Left renal pelvis (tissue), 4 donors: ENCODE data around the gene SCCPDH. TPM values are rescaled to one million over a fixed set of nuclear protein-coding genes. Genes with fewer than 3 reads are reported as not detected.

ENCODE experiments used
- DNase-seq, 4 donors: peaks; one replicate each; pipeline ENCODE4 v3.0.0-alpha.2; 2013; ENCODE audit warnings: low read depth in 4 of 4, low spot score in 3 of 4
- polyA plus RNA-seq, 4 donors: library from polyadenylated mRNA; unstranded; fragments of 120-200 nt; gene quantifications; one replicate each; pipeline ENCODE4 v1.2.1, GENCODE V29; 2013; ENCODE audit not compliant: insufficient read length in 4 of 4

The SCCPDH gene
- polyA plus RNA-seq, 4 donors, result 40.2 to 62.6 (median 55.5) TPM

DNA sequence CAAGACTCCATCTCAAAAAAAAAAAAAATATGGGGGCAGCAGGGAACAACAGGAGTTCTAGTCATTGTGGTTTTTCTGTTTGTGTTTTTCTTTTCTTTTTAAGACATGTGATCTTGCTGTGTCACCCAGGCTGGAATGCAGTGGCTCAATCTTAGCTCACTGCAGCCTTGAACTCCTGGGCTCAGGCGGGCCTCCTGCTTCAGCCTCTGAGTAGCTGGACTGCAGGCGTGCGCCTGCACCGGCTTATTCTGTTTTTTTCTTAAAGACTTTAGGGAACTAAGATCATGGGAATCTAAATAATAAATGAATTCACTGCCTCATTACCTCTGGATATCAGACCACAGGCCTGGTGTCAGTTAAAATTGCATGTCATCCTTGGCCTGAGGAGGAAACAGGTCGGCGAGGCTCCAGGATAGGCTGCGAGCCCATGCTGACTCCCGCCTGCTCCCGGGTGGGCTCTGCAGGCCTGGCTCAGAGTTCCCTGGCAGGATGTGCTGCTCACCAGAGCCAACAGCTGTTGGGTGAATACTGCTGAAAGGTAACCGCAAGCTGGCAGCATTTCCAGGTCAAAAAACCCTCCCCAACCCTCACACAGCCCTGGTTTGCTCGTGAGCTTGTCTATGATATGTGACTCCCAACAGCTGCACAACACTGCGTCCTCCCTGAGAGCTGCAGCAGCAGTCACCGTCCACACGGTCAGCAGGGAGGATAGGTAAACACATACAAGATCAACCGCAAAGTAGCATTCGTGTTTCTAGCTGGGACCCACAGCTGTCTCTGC lies 58.1 kb downstream of the SCCPDH start:
- peak in 1 of 4 donors; percentile 47 for DNase-seq

DNA sequence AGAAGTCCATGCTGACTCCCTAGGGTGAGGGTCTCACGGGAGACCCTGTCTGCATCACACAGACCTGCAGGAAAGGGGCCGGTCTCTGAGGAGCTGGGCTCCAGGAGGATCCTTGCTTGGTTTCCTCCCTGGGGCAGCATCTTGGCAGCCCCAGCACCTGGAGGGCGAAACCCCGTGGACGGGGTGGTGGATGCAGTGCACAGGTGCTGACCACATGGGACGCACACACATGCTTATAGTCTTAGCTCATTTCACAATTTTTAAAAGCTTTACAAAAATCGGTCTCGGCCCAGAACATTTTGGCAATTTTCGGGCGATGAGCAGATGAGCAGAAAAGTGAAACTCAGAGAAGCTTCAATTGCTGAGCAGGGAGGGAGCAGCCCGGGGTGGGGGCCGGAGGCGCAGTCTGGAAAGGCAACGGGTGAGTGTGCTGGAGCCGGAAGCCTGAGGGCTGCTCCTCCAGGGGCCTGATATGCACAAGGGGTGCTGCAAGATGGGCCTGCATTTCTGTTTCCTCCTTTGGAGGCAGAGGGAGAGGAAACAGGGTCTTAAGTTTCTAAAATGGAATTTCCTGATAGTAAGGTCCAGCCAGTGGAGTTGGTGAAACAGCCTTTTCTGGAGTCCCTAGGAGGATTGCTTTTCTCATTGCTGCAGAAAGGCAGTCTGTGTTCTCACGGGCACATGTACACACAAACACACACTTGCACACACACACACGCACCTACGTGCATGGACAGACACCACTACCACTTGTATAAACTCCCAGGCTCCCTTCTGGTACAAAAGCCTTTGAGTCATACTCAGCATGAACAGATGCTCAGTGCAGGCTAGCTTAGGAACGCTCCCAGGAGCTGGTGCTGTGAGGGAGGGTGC lies 60.6 kb downstream of the SCCPDH start:
- no peak for DNase-seq

DNA sequence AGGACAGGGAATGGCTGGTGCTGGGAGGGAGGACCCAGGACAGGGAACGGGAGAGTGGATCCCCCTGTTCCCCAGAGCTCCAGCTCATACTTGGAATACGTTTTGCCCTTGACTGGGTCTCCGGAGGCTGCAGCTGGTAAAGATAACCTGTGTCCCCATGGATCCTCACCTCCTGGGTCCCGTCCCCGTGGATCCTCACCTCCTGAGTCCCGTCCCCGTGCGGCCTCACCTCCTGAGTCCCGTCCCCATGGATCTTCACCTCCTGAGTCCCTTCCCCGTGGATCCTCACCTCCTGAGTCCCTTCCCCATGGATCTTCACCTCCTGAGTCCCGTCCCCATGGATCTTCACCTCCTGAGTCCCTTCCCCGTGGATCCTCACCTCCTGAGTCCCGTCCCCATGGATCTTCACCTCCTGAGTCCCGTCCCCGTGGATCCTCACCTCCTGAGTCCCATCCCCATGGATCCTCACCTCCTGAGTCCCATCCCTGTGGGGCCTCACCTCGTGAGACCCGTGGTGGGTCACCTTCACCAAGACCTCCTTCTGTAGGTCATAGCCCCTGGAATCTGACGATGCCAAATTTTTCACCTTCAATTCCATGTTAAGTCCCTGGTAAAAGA lies 61.4 kb downstream of the SCCPDH start:
- DNase-seq, result no peak

DNA sequence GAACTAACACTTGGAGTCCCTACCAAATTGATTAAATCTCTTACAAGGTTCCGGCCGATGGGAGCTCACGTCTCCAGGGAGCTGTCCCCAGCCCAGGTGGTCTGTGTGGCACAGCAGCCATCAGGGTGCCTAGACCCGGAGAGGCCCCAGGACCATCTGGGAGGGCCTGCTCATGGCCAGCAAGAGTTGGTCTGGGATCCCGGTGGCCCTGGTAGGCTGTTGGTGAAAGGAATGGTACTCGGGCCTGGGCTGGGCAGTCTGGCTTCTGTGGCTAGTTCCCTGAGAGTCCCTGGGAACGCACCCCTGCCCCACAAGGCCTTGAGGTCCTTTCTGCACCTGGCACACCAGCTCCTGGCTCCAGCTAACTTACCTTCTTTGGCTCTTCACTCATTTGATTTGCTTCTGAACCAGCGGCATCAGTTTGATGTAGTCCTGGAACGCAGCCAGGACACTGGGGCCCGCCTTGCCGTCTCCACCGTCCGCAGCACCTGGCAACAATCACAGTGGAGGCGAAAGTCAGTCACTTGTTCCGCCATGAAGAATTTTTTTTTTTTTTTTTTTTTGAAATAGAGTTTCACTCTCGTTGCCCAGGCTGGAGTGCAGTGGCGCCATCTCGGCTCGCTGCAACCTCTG lies 62.5 kb downstream of the SCCPDH start:
- no peak for DNase-seq

DNA sequence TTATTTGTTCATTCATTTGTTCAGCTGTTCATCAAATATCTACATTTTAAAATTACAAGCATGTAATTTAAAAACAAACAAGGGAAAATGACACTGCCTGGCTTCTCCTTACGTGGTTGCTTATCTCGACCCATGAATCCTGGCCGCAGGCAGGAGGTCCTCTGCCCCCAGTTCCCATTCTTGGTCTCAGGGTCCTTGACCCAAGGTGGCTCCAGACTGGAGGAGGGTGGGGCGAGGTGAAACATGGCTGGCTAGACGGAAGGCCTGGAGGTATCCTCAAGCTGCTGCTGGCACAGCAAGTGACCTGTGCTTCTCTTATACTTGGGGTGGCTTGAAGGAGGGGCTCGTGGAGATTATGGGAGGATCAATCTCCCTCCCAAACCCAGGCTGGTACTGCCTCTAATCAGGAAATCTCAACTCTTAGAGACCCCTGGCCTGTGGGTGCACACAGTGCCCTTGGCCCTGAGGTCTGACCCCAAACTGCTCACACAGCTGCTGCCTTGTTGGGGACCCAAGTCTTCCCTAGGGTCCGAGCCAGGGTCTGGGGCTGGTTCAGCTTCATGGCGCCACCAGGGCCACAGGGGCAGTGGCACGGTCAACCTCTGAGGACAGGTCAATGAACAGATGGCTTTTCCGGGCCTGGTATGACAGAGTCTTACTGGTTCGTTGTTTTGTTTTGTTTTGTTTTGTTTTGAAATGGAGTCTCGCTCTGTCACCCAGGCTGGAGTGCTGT lies 63.7 kb downstream of the SCCPDH start:
- no peak for DNase-seq

DNA sequence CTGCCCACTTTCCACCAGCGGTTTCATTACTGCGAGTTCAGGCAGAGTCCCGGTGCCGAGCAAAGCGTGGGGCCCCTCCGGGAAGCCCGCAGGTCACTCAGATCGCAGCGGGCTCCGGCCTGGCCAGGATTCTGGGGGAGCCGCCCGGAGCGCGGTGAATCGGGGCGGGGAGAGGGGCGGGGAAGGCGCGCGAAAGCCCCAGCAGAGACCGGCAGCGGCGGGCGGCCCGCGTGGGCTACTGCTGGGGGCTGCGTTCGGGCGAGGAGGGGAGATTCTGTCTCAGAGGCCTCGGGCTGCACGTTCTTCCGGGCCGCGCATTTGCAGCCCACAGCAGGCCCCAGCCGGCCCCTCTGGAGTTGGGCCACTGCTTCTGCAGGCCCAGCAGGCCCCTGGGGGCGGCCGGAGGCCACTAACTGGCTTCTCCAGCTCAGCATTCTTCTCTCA lies 64.7 kb downstream of the SCCPDH start:
- DNase-seq, result no peak

DNA sequence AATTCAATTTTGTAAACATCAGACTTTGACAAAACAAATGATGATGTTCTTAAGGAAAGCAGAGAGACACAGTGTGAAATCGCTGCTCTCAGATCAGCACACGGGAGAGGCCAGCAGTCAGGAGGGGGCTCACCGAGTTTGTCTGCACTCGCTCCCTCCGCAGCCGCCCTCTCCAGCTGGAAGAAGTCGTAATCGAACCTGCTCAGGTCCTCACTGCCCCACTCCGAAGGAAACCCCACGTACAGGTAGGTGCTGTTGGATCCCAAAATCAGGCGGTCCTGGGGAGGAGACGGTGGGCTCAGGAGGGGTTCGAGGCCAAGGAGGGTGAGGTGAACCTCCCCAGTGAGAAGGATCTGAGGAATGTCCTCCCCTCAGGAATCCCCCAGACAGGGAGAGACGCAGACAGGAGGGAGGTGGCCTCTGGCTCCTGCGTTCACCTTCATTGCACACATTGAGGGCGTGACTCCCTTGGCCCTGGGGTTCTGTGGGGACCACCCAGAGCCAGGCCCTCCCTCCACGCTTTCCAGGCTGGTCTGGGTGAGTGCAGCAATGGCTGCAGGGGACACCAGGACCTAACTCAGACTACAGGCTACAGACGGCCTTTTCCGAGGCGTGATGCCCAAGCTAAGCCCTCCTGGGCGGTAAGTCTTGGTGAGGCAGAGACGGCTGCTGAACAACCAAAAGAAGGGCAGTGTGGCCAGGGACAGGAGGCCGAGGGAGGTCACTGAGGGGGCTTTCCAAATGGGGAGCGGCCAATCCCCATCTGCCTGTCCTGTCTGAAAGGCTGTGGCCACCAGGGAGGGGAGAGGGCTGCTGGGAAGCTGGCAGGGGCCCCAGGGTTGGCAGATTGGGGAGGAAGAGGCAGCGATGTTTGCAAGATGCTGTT lies 65.5 kb downstream of the SCCPDH start:
- no peak for DNase-seq

DNA sequence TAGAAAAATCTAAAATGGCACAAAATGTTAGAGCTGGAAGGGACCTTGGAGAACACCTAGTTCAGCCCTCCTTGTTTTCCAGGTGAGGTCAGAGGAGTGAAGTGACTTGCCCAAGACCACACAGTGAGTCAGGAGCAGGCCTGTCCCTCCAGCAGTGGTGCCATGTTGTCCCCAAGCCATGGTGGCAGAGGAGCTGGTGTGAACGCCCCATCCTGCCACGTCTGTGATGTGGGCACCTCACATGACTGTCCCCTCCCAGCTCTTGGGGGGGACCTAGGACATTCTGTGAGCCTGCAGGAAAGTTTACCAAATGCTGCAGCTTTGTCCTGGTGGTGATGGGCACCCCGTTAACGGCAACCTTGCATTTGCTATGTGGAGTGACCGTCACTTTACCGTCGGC lies 66.2 kb downstream of the SCCPDH start:
- no peak for DNase-seq

DNA sequence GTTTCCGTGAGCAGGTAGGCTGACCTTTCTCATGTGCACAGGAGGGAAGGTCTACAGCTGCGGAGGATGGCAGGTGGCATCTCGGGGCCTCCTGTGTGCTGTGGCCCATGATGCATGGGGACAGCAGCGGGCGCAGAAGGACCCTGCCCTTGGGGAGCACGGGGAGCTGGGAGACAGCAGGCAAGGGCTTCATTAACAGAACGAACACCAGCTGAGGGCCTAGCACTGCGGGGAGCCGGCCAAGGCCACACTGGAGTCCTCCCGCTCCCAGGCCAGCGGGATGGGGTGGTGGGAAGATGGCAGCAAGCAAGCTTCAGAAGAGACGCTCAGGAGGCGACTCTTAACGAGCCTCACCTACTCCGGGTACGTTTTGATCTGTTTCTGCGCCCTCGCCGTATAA lies 66.6 kb downstream of the SCCPDH start:
- DNase-seq, result no peak

DNA sequence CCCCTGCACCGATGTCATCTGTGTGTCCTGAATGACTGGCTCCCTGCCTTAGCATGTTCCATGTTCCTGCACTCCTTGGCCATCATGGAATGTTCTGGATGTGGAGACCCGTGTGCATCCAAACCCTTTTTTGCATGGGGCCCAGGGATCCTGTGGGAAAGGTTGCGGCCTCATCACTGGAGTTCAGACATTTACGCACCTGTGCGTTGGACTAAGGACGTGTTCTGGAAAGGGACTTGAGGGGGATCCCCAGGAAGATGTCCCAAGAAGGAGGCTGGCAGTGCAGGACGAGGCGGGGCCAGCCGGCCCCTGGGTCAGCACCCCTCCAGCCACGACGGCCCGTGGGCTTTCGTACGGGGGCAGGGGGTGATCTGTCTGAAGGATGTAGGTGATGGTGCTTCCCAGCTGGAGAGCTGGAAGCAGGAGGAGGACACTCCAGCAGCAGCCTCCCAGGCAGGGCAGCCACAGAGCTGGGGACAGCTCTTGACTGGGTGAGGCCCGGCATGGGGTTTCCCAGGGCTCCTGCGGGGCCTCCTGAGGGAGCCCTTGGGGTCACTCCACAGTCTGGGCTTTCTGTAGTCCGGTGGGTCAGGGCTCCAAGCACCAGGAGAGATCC lies 67.2 kb downstream of the SCCPDH start:
- DNase-seq, result no peak

DNA sequence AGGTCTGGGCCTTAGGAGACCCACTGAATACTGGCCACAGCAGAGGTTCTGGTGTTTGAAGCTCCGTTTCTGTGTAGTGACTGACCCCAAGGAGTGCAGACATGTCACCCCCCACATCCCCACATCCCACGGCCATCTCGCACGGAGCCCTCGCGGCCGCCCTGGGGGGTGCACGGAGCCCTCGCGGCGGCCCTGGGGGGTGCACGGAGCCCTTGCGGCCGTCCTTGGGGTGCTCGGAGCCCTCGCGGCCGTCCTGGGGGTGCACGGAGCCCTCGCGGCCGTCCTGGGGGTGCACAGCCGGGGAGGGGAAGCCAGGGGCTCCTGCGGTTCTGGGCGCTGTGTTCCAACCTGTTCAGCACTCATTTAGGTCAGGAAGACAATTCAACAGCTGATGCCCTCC lies 68.4 kb downstream of the SCCPDH start:
- DNase-seq, result no peak

DNA sequence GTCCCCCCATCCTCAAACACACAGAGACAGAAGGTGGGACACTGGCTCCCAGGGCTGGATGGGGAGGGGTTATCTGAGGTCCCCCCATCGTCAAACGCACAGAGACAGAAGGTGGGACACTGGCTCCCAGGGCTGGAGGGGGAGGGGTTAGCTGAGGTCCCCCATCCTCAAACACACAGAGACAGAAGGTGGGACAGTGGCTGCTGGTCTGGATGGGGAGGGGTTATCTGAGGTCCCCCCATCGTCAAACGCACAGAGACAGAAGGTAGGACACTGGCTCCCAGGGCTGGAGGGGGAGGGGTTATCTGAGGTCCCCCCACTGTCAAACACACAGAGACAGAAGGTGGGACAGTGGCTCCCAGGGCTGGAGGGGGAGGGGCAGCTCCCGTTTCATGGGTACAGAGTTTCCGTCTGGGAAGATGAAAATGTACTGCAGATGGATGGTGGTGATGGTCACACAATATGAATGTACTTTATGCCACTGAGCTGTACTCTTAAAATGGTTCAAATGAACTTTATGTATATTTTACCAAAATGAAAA lies 69.2 kb downstream of the SCCPDH start:
- DNase-seq, result no peak

DNA sequence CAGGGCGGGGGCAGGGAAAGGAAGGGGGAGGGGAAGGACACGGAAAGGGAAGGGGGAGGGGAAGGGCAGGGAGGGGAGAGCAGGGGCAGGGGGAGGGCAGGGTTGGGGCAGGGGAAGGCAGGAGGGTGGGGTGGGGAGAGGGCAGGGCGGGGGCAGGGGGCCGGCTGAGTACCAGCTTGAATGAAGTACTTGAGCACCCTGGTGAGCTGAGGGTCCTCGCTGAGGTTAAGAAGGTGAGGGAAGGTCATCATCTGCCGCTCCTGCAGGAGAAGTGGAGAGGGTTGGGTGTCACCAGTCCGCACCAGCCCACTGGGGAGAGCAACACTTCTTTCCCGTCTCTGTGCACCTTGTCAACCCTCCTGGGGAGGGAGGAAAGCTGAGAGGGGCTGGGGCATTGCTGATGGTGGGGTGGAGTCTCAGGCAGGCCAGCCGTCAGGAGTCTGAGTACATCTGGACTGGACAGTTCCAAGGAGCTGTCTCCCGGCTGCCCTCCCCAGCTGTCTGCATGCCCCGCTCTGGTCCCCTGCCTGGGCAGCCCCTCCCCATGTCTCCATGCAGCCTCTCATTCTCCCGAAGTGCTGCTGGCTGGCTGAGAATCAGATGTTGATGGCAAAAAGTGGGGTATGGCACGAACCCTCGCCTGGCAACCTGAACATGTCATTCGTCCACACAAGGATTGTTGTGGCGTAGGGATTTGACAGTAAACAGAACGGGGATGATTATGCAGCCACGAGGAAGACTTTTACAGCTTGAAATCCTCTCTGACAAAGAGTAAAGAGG lies 70.0 kb downstream of the SCCPDH start:
- DNase-seq, result no peak

DNA sequence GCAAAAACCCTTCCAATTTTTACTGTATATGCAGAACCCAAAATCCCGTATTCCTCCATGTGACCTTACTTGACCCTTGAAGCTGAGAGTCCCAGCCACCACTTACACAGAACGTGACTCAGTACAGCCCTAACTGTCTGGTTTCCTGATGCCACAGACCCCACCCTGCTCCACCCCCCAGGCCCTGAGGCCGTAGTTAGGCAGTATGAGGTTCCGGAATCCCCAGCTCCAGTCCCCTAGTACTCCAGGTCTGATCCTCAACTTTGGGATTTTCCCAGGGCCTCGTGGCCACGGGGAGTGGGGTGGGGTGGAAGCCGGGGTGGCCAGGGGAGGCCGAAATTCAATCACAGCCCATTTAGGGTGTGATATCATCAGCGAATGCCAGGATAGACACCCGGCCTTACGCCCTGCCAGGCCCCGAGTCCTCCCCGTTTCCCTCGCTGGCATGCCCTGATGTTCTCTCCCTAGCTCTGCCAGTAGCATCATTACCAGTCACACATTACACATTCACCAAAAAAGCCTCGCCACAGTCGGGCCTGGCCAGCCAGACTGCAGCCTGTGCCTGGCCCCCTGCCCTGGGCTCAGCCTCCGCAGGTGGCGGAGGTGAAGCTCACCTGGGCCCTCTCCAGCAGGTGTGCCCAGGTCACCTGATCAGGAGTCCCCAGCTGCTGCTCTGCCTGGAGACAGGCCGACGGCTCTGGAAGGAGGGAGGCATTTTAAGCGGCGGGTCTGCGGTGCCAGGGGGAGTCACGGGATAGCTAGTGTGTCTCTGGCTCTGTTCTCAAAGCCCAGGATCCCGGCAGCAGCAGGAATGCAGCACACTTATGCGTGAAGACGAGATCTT lies 70.8 kb downstream of the SCCPDH start:
- no peak for DNase-seq

DNA sequence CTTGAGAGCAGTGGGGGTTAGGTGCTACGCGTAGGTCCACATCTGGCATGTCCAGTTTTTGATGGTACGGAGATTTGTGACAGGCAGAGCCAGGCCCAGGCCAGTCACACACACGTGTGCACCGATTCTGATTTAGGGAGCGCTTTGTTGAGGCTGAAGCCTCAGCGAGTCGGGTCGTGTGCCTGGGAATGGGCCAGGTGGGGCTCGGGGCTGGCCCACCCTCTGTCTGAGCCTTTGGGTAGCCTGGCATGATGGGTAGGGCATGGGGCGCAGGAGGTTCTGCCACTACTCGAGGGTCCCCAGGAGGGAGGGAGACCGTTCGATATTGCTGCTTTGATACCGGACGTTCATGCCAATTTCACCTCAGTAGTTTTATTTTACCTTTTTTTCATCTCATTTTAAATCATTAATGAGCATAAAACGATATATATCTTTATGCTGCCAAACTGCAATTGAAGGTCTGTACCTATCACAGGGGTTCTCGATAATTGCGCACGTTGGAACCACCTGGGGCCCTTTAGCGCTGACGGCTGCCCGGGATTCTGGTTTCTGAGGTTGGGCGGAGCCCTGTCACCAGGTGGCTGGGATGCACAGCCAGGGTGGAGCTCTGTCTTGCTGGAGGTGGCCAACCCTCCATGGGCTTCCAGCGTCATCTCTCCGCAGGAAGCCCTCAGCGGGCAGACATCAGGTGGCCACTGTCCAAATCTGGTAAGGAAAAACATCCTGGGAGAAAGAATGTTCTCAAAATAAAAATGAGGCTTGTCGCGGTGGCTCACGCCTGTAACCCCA lies 71.9 kb downstream of the SCCPDH start:
- DNase-seq, result no peak

DNA sequence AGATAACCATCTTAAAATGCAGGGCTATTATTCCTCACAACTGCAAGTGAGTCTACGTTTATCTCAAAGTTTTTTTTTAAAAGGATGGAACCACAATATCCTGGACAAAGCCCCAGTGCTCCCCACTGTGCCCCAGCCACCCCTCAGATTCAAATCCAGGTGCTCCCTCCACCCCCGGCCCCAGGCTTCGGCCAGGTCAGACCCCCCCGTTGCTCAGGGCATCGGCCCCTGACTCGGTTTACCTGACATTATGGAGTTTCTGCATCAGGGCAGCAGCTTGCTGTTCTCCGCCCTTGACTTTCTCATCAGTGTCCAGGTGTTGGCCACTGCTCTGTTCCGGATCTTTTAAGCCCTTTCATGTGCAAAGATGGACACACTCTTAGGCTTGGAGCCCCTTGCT lies 72.9 kb downstream of the SCCPDH start:
- DNase-seq, result no peak
